22Rv1 (cell line): ENCODE measurements around the gene RASA3.

Experiments
- H3K27ac ChIP-seq: fragments of 450-650 bp; 2 replicates; pipeline ENCODE4 v1.5.1; 2017
- ZFX ChIP-seq: fragments of 450-650 bp; IDR thresholded peaks from 2 replicates; pipeline ENCODE4 v1.6.1; 2017; ENCODE audit warnings: antibody characterized with exemption, borderline replicate concordance
- TF ChIP-seq, protein P1 (sequence below): fragments of 450-650 bp; IDR thresholded peaks from 2 replicates; pipeline ENCODE4 v1.5.1; 2017; ENCODE audit warnings: mild to moderate bottlenecking

Gene RASA3

DNA sequence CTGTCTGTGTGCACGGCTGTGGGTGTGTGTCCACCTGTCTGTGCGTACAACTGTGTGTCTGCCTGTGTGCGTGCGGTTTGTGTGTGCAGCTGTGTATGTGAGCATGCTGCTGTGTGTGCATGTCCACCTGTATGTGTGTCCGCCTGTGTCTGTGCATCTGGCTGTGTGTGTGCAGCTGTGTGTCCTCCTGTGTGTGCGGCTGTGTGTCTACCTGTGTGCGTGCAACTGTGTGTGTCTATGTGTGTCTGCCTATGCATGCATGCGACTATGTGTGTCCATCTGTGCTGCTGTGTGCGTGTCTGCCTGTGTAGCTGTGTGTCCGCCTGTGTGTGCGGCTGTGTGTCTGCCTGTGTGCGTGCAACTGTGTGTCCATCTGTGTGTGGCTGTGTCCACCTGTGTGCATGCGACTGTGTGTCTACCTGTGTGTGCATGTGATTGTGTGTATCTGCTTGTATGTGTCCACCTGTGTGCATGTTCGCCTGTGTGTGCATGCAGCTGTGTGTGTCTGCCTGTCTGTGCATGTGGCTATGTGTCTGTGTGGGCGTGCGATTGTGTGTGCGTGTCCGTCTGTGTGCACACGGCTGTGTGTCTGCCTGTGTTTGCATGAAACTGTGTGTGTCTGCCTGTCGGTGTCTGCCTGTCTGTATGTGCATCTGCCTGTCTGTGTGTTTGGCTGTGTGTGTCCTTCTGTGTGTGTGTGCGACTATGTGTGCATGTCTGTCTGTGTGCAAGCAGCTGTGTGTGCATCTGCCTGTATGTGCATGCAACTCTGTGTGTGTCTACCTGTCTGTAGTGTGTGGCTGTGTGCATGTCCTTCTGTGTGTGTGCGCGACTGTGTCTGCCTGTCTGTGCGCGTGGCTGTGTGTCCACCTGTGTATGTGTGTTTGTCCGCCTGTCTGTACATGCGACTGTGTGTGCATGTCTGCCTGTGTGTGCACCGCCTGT, 101.5 kb downstream of the RASA3 start:
- TF ChIP-seq, protein P1, sequence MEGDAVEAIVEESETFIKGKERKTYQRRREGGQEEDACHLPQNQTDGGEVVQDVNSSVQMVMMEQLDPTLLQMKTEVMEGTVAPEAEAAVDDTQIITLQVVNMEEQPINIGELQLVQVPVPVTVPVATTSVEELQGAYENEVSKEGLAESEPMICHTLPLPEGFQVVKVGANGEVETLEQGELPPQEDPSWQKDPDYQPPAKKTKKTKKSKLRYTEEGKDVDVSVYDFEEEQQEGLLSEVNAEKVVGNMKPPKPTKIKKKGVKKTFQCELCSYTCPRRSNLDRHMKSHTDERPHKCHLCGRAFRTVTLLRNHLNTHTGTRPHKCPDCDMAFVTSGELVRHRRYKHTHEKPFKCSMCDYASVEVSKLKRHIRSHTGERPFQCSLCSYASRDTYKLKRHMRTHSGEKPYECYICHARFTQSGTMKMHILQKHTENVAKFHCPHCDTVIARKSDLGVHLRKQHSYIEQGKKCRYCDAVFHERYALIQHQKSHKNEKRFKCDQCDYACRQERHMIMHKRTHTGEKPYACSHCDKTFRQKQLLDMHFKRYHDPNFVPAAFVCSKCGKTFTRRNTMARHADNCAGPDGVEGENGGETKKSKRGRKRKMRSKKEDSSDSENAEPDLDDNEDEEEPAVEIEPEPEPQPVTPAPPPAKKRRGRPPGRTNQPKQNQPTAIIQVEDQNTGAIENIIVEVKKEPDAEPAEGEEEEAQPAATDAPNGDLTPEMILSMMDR = no peak
- TF ChIP-seq ZFX = no peak
- no peak overlapping the region for H3K27ac ChIP-seq

DNA sequence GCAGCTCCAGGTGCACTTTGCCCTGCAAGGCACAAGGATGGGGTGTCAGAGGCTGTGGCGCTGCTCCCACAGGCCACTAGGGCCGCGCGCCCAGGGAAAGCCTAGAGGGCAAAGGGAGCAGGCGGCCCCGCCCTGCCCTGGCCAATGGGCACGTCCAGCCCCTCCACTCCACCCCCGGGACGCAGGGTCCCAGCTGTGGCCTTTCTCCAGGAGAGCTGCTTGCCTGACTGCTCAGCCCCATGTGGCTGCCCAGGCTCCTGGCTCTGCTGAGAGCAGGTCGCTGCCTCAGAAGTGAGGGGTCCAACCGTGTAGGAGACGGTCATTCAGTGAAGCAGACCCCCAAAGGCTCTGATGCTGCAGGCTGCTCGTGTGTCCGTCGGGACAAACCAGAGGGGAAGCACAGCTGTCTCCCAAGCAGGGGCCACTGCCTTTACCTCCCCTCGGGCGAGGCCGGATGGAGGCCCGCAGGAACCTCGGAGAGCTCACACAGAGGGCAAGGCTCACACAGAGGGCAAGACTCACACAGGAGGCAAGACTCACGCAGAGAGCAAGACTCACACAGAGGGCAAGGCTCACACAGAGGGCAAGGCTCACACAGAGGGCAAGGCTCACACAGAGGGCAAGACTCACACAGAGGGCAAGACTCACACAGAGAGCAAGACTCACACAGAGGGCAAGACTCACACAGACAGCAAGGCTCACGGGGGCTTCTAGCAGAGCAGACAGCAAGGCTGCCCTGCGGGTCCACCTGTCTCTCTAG, 102.4 kb downstream of the RASA3 start:
- TF ChIP-seq, protein P1 = no peak
- TF ChIP-seq ZFX = no peak
- H3K27ac ChIP-seq = no peak overlapping the region

DNA sequence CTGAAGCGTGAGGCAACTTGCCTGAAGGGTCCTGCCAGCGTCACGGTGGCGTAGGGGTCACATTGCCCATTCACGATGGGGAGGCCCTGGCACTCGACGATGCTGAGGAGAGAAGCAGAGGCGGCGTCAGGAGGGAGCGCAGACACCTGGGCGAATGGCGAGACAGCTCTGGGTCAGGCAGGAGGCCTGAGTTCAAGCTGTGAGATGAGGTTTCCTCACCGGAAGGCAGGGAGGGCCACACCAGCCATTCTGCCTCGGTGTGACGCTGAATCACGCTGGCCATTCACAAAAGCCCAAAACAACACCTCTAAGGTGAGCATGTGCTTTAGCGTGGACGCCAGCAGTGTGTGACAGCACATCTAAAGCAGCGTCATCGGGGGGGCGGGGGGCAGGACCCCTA, 104.6 kb downstream of the RASA3 start:
- TF ChIP-seq ZFX = no peak
- TF ChIP-seq, protein P1 = no peak
- no peak overlapping the region for H3K27ac ChIP-seq

DNA sequence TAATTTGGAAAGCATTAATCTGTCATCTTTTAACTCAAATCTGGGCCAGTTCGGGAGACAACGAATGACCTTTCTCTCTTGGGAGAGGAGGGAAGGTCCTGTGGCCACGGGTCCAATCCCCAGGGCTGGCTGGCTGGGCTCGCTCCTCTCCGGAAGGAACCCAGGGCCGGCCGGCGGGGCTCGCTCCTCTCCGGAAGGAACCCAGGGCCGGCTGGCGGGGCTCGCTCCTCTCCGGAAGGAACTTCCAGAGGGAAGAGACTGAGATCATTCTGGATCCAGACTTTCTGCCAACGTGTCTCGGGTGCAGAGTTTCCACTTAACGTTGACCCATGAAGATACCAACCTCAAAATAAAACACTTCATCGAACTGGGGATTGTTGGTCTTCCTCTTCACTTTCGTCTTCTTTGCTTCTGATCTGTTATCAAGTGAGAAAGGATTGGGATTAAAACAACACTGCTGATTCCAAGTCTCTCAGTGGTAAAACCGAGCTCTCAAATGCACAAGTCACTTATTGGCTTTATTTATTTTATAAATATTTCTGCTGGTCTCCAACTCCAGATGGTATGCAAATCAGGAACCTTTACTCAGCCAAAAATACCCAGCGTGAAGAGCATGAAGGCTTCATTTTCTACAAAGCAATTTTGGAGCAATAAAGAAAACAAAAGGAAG, 105.2 kb downstream of the RASA3 start:
- no peak overlapping the region for H3K27ac ChIP-seq

DNA sequence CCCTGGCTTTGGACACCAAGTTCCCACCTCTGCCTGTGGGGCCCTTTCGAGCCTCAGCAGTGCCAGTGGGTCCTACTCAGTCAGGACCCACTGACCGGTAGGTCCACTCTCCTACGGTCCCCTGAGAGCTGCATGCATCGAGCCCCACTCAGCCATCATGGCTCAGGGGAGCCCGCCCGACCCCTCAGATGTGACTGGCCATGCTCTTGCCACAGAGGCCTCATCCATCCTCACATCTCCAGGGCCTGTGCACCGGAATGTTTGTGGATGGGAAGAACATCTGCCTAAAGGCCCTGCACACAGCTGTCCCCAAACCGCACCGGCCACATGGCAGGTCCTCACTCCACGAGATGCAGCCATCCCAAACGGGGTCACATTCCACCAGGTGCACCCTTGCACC, 105.9 kb downstream of the RASA3 start:
- H3K27ac ChIP-seq = no peak overlapping the region
- TF ChIP-seq, protein P1 = no peak
- no peak for TF ChIP-seq ZFX

More for the DNA sequence above, 105.2 kb downstream of the RASA3 start:
- TF ChIP-seq, protein P1 = no peak
- TF ChIP-seq ZFX = no peak

DNA sequence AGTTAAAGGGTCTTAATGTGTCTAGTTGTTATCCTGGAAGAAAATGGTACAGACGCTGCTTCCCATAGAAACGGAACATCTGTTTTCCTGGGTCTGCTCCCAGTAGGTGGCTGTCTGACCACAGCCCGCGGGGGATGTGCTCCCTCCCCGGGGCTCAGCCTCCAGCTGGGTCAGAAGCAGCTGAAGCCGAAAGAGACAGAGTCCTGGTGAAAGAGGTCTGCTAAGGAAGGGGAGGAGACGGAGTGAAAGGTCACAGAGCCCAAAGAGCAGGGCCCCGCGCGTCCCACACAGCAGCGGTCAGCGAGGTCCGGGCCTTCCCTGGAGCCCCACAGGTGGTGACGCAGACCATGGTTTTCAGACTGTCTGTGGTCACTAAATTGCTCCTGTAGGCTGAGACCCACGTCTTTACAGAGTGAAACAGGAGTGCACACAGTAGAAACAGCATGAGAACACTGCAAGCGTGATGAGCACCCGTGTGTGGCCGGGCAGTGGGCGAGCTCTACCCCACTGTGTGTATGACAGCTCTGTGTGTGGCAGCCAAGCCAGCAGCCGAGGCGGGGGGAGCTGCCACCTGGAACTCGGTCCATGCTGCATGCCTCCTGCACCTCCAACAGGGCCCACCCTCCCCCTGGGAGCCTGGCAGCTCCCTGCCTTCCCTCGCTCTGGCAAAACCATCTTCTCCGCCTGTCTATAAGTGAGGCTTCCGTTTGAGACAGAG, 106.5 kb downstream of the RASA3 start:
- no peak for TF ChIP-seq ZFX

DNA sequence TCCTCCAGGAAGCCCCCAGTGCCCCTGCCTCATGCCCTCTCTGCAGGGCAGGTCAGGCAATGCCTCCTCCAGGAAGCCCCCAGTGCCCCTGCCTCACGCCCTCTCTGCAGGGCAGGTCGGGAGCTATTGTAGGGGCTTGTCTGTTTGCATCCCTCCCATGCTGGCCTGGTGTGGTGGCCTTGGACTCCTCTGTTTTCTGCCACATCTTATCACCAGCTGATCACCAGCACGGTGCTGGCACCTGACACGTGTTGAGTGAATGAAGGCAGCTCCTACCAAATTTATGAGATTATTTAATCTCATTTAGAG, 107.1 kb downstream of the RASA3 start:
- TF ChIP-seq ZFX = no peak
- TF ChIP-seq, protein P1 = no peak
- H3K27ac ChIP-seq = no peak overlapping the region

More for the DNA sequence above, 106.5 kb downstream of the RASA3 start:
- H3K27ac ChIP-seq = no peak overlapping the region
